K562 (cell line): ENCODE measurements around the gene SERPINE2. TPM values are rescaled to one million over a fixed set of nuclear protein-coding genes. Genes with fewer than 3 reads are reported as not detected.

ENCODE experiments used
- DDX20 ChIP-seq: fragments of 450-650 bp; IDR thresholded peaks from 2 replicates; pipeline ENCODE4 v1.6.1; 2016; ENCODE audit warnings: missing genetic modification characterization, low read depth, mild to moderate bottlenecking, missing compliant biosample characterization, moderate library complexity
- DNMT1 ChIP-seq: fragments of 450-650 bp; IDR thresholded peaks from 2 replicates; pipeline ENCODE4 v1.6.1; 2016; ENCODE audit warnings: antibody characterized with exemption, mild to moderate bottlenecking
- FOXA3 ChIP-seq, 2 experiments: fragments of 450-650 bp in 1 of 2; sonication (generic) in 1 of 2; formaldehyde crosslinking; IDR thresholded peaks in 1 of 2; conservative IDR thresholded peaks in 1 of 2; 2 replicates each; pipeline versions ENCODE4 v1.4.0 to v1.8.0; 2020 to 2022; ENCODE audit warnings: mild to moderate bottlenecking in 2 of 2, missing genetic modification reagents in 1 of 2
- FOXK2 ChIP-seq, 2 experiments: fragments of 450-650 bp; IDR thresholded peaks in 1 of 2; conservative IDR thresholded peaks in 1 of 2; 2 replicates each; pipeline ENCODE4 v1.6.1; 2016; ENCODE audit warnings: low read depth in 2 of 2, mild to moderate bottlenecking in 1 of 2
- FUS ChIP-seq: fragments of 200-400 bp; formaldehyde crosslinking; optimal IDR thresholded peaks from 2 replicates; pipeline ENCODE3; 2017; ENCODE audit warnings: low read depth, low read length
- GATAD2A ChIP-seq: fragments of 450-650 bp; IDR thresholded peaks from 2 replicates; pipeline ENCODE4 v1.6.1; 2017
- JUN ChIP-seq, 2 experiments: sonication (generic) in 1 of 2; formaldehyde crosslinking in 1 of 2; IDR thresholded peaks; 2 replicates each; pipeline versions ENCODE4 v1.6.1 to v1.8.0; 2012 to 2022; ENCODE audit warnings: borderline replicate concordance in 2 of 2, mild to moderate bottlenecking in 2 of 2, improper control_type of control experiment in 1 of 2, low read depth in 1 of 2, low read length in 1 of 2, missing genetic modification reagents in 1 of 2
- JUNB ChIP-seq: fragments of 450-650 bp; formaldehyde crosslinking; conservative IDR thresholded peaks from 2 replicates; pipeline ENCODE4 v1.4.0; 2020; ENCODE audit warnings: mild to moderate bottlenecking
- LEF1 ChIP-seq: fragments of 450-650 bp; IDR thresholded peaks from 2 replicates; pipeline ENCODE4 v1.6.1; 2016; ENCODE audit warnings: mild to moderate bottlenecking
- MAZ ChIP-seq, 2 experiments: fragments of 450-650 bp in 1 of 2; sonication (generic) in 1 of 2; formaldehyde crosslinking; IDR thresholded peaks in 1 of 2; conservative IDR thresholded peaks in 1 of 2; 2 replicates each; pipeline versions ENCODE4 v1.4.0 to v1.5.0; 2020; ENCODE audit warnings: mild to moderate bottlenecking in 1 of 2, missing genetic modification reagents in 1 of 2
- MEIS2 ChIP-seq: fragments of 450-650 bp; IDR thresholded peaks from 2 replicates; pipeline ENCODE4 v1.6.1; 2014; ENCODE audit warnings: mild to moderate bottlenecking; ENCODE audit not compliant: partially characterized antibody
- MTF1 ChIP-seq: fragments of 250-450 bp; sonication (Bioruptor Pico); IDR thresholded peaks from 2 replicates; pipeline ENCODE4 v1.9.0; 2021; ENCODE audit warnings: moderate library complexity, mild to moderate bottlenecking, inconsistent platforms, borderline replicate concordance
- NCOA1 ChIP-seq: fragments of 450-650 bp; IDR thresholded peaks from 2 replicates; pipeline ENCODE4 v1.6.1; 2016; ENCODE audit warnings: low read depth
- ZFP36 ChIP-seq: fragments of 150-350 bp; IDR thresholded peaks from 2 replicates; pipeline ENCODE4 v1.6.1; 2018; ENCODE audit warnings: low read length, low read depth; ENCODE audit not compliant: partially characterized antibody
- ZNF586 ChIP-seq: fragments of 450-650 bp; formaldehyde crosslinking; conservative IDR thresholded peaks from 2 replicates; pipeline ENCODE4 v1.4.0; 2020; ENCODE audit warnings: mild to moderate bottlenecking, moderate library complexity
- ZNF79 ChIP-seq: fragments of 250-450 bp; sonication (Bioruptor Pico); IDR thresholded peaks from 2 replicates; pipeline ENCODE4 v1.4.0; 2020; ENCODE audit warnings: low read depth, mild to moderate bottlenecking, moderate library complexity
- polyA plus RNA-seq, 8 experiments: library from polyadenylated mRNA; depleted of rRNA in 4 of 8; stranded (reverse) in 5 of 8; unstranded in 3 of 8; fragments of >200 nt; fragmentation: Nextera tagmentation in 2 of 8; fragmentation: Illumina TruSeq in 1 of 8; extraction: Ambion mirVana in 2 of 8; extraction: Trizol in 1 of 8; gene quantifications; 2 replicates each; pipeline versions ENCODE4 v1.2.1 to v1.2.3, GENCODE V29; 2011 to 2014; ENCODE audit warnings: inconsistent platforms in 1 of 8, missing spikeins in 1 of 8
- total RNA-seq, 7 experiments: library from RNA; depleted of rRNA in 6 of 7; stranded (reverse); fragments of >200 nt in 6 of 7; fragmentation: Illumina TruSeq in 2 of 7; extraction: Trizol in 2 of 7; gene quantifications; 2 replicates each; pipeline versions ENCODE4 v1.2.1 to v1.2.3, GENCODE V29; 2011 to 2021; ENCODE audit warnings: low replicate concordance in 1 of 7
- TF ChIP-seq, protein P1 (sequence below): fragments of 450-650 bp; IDR thresholded peaks from 2 replicates; pipeline ENCODE4 v1.6.1; 2016; ENCODE audit warnings: low read depth
- TF ChIP-seq, protein P2 (sequence below), 2 experiments: fragments of 450-650 bp in 1 of 2; sonication (generic) in 1 of 2; formaldehyde crosslinking in 1 of 2; IDR thresholded peaks in 1 of 2; conservative IDR thresholded peaks in 1 of 2; 2 replicates each; pipeline versions ENCODE4 v1.6.1 to v1.8.1; 2016 to 2023; ENCODE audit warnings: mild to moderate bottlenecking in 2 of 2, moderate library complexity in 2 of 2, inconsistent platforms in 1 of 2, missing genetic modification reagents in 1 of 2

Gene SERPINE2
- total and polyA plus RNA-seq, 9 of the 15 experiments (the other 6 are each of a cell fraction or from before 2014, with no cell fraction given) = 0.03 to 0.16 (median 0.13) TPM; not detected in 6

DNA sequence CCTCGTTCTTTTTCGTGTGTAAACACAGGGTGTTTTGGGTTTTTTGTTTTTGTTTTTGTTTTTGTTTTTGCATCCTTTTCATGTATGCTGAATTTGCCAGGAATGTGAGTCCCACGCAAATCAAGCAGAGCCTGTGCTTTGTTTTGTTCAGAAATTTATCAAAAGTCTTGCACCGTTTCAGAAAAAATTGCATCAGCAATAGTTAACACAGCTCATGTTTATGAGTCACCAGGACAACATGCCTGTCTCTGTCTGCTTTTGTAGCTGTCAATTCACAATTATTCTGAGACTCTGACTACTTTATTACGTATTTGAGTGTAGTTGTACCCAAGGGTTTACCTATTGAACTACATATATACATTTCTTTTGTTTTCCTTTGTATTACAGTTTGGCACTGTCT, 43.5 kb downstream of the SERPINE2 start (continued):
- TF ChIP-seq JUN (IDR thresholded peaks at IDR 0.05; ENCODE audit: borderline replicate concordance, low read depth, low read length) (peak; percentile 92), JUN (CRISPR knock-in tag; IDR thresholded peaks at IDR 0.05; ENCODE audit: borderline replicate concordance) (no peak), FOXK2 (conservative IDR thresholded peaks at IDR 0.05 in 1 of 2, IDR thresholded peaks at IDR 0.05 in 1 of 2; ENCODE audit: low read depth in 2 of 2) (0 out of 4 replicates have a peak, but pooled peaks of 1 of the 2 experiments have one; percentile 21), JUNB (CRISPR knock-in tag) (peak; percentile 79), MEIS2 (peak; percentile 23), LEF1 (peak; percentile 31; the same call in 1 of the 2 replicates), GATAD2A (no peak), ZNF79 (CRISPR knock-in tag) (no peak), MAZ (CRISPR knock-in tag; conservative IDR thresholded peaks at IDR 0.05 in 1 of 2, IDR thresholded peaks at IDR 0.05 in 1 of 2) (0 out of 4 replicates have a peak, but pooled peaks of 1 of the 2 experiments have one; percentile 24), FUS (no peak), ZFP36 (peak; percentile 92), DNMT1 (no peak), FOXA3 (CRISPR knock-in tag; conservative IDR thresholded peaks at IDR 0.05 in 1 of 2, IDR thresholded peaks at IDR 0.05 in 1 of 2) (peak in 1 of 2 experiments; percentile 46; a peak in 2 of 4 replicates), NCOA1 (no peak), ZNF586 (CRISPR knock-in tag) (0 out of 2 replicates have a peak, but pooled peaks have one; percentile 75), MTF1 (CRISPR knock-in tag) (no peak), DDX20 (tag) (0 out of 2 replicates have a peak, but pooled peaks have one; percentile 34)
- TF ChIP-seq, protein P1, sequence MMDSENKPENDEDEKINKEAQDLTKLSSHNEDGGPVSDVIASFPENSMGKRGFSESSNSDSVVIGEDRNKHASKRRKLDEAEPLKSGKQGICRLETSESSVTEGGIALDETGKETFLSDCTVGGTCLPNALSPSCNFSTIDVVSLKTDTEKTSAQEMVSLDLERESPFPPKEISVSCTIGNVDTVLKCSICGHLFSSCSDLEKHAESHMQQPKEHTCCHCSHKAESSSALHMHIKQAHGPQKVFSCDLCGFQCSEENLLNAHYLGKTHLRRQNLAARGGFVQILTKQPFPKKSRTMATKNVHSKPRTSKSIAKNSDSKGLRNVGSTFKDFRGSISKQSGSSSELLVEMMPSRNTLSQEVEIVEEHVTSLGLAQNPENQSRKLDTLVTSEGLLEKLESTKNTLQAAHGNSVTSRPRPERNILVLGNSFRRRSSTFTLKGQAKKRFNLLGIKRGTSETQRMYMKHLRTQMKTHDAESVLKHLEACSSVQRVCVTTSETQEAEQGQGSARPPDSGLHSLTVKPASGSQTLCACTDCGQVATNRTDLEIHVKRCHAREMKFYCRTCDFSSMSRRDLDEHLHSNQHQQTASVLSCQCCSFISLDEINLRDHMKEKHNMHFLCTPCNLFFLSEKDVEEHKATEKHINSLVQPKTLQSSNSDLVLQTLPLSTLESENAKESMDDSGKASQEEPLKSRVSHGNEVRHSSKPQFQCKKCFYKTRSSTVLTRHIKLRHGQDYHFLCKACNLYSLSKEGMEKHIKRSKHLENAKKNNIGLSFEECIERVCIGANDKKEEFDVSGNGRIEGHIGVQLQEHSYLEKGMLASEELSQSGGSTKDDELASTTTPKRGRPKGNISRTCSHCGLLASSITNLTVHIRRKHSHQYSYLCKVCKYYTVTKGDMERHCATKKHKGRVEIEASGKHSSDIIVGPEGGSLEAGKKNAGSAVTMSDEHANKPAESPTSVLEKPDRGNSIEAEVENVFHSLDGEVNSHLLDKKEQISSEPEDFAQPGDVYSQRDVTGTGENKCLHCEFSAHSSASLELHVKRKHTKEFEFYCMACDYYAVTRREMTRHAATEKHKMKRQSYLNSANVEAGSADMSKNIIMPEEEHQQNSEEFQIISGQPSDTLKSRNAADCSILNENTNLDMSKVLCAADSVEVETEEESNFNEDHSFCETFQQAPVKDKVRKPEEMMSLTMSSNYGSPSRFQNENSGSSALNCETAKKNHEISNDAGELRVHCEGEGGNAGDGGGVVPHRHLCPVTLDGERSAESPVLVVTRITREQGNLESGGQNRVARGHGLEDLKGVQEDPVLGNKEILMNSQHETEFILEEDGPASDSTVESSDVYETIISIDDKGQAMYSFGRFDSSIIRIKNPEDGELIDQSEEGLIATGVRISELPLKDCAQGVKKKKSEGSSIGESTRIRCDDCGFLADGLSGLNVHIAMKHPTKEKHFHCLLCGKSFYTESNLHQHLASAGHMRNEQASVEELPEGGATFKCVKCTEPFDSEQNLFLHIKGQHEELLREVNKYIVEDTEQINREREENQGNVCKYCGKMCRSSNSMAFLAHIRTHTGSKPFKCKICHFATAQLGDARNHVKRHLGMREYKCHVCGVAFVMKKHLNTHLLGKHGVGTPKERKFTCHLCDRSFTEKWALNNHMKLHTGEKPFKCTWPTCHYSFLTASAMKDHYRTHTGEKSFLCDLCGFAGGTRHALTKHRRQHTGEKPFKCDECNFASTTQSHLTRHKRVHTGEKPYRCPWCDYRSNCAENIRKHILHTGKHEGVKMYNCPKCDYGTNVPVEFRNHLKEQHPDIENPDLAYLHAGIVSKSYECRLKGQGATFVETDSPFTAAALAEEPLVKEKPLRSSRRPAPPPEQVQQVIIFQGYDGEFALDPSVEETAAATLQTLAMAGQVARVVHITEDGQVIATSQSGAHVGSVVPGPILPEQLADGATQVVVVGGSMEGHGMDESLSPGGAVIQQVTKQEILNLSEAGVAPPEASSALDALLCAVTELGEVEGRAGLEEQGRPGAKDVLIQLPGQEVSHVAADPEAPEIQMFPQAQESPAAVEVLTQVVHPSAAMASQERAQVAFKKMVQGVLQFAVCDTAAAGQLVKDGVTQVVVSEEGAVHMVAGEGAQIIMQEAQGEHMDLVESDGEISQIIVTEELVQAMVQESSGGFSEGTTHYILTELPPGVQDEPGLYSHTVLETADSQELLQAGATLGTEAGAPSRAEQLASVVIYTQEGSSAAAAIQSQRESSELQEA = peak; percentile 72; the same call in 1 of the 2 replicates
- TF ChIP-seq, protein P2, sequence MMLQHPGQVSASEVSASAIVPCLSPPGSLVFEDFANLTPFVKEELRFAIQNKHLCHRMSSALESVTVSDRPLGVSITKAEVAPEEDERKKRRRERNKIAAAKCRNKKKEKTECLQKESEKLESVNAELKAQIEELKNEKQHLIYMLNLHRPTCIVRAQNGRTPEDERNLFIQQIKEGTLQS (IDR thresholded peaks at IDR 0.05) = peak; percentile 96
- TF ChIP-seq, protein P2 (CRISPR knock-in tag; conservative IDR thresholded peaks at IDR 0.05) = peak; percentile 55; the same call in 1 of the 2 replicates
